Effector memory CD4-positive, alpha-beta T cell (primary cell): Measurements from ENCODE around the gene TSC22D2.

Experiments used
- DNase-seq, 3 donors: peaks; one replicate each; pipeline ENCODE4 v3.0.0-alpha.2; 2020
- H3K27ac ChIP-seq: 2 replicates; pipeline ENCODE4 v1.7.0; 2013; ENCODE audit warnings: mild to moderate bottlenecking, low read length, moderate library complexity; ENCODE audit not compliant: insufficient read depth, poor library complexity, severe bottlenecking
- H3K27me3 ChIP-seq: replicated peaks from 2 replicates; pipeline ENCODE4 v1.7.0; 2013; ENCODE audit warnings: mild to moderate bottlenecking, low read length; ENCODE audit not compliant: insufficient read depth, control insufficient read depth, poor library complexity, severe bottlenecking
- H3K36me3 ChIP-seq: 2 replicates; pipeline ENCODE4 v1.7.0; 2013; ENCODE audit warnings: mild to moderate bottlenecking, low read length, moderate library complexity; ENCODE audit not compliant: control insufficient read depth, insufficient read depth
- H3K4me1 ChIP-seq: 2 replicates; pipeline ENCODE4 v1.7.0; 2013; ENCODE audit warnings: low read length, mild to moderate bottlenecking; ENCODE audit not compliant: control insufficient read depth, insufficient read depth, poor library complexity, severe bottlenecking
- H3K4me3 ChIP-seq: 2 replicates; pipeline ENCODE4 v1.7.0; 2013; ENCODE audit warnings: low read length, low read depth, mild to moderate bottlenecking; ENCODE audit not compliant: insufficient read depth, poor library complexity, severe bottlenecking
- H3K9me3 ChIP-seq: 2 replicates; pipeline ENCODE4 v1.7.0; 2013; ENCODE audit warnings: mild to moderate bottlenecking, low read length, moderate library complexity; ENCODE audit not compliant: control insufficient read depth

The TSC22D2 gene

DNA sequence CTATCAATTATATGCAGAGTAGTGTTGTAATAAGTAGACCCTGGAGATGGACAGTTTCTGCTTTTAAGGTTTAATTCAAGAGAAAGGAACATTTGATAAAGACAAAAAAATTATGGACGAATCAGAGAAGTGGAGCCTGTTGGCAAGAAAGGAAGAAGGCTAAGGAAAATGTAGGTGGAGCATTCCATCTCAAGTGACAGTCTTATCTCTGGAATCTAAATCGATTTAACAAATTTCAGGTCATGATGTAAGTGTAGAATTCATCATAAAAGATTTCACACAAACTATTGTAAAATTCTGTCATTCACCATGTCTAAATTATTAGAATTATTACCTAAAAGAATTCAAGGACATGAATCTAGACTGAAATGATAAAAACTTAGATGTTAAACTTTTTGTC is 36.3 kb downstream of the TSC22D2 start:
- no peaks in the 10 kb centered on the region for H3K27me3 ChIP-seq
- H3K4me3 ChIP-seq: no peak overlapping the region
- no peak overlapping the region for H3K27ac ChIP-seq
- DNase-seq: no peak
- H3K36me3 ChIP-seq: no peaks in the 10 kb centered on the region
- no peaks in the 10 kb centered on the region for H3K9me3 ChIP-seq
- H3K4me1 ChIP-seq: no peaks in the 10 kb centered on the region

DNA sequence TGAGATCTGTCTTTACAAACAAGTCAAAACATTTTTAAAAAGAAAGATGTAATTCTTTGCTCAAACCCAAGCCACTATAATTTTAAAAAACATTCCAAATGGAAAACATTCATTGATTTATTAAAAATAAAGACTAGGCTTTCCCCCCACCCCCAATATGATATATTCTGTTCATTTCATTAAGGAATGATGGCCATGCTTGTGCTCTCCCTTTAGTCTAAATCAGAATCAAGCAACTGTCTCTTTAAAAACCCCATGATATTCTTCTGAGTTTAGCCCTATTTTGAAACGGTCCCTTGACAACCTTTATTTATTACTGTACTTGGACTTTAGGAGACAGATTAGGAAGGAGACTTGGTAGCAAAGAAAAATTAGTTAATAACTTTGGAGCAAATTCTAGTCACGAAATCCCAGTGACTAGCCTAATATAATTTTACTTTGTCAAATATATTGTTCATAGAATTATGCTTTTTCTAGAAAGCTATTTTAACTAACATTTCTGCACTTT is 38.4 kb downstream of the TSC22D2 start:
- Histone ChIP-seq H3K36me3 (no peaks in the 10 kb centered on the region), H3K4me1 (no peaks in the 10 kb centered on the region), H3K9me3 (no peaks in the 10 kb centered on the region), H3K27ac (no peak overlapping the region), H3K4me3 (no peak overlapping the region), H3K27me3 (no peaks in the 10 kb centered on the region)
- DNase-seq: no peak

GRCh38 chr3:150447084-150447483 is 39.0 kb downstream of the TSC22D2 start:
- H3K9me3 ChIP-seq: no peaks in the 10 kb centered on the region
- no peak overlapping the region for H3K4me3 ChIP-seq
- H3K27ac ChIP-seq: no peak overlapping the region
- no peaks in the 10 kb centered on the region for H3K27me3 ChIP-seq
- no peaks in the 10 kb centered on the region for H3K36me3 ChIP-seq
- DNase-seq: no peak
- H3K4me1 ChIP-seq: no peaks in the 10 kb centered on the region

DNA sequence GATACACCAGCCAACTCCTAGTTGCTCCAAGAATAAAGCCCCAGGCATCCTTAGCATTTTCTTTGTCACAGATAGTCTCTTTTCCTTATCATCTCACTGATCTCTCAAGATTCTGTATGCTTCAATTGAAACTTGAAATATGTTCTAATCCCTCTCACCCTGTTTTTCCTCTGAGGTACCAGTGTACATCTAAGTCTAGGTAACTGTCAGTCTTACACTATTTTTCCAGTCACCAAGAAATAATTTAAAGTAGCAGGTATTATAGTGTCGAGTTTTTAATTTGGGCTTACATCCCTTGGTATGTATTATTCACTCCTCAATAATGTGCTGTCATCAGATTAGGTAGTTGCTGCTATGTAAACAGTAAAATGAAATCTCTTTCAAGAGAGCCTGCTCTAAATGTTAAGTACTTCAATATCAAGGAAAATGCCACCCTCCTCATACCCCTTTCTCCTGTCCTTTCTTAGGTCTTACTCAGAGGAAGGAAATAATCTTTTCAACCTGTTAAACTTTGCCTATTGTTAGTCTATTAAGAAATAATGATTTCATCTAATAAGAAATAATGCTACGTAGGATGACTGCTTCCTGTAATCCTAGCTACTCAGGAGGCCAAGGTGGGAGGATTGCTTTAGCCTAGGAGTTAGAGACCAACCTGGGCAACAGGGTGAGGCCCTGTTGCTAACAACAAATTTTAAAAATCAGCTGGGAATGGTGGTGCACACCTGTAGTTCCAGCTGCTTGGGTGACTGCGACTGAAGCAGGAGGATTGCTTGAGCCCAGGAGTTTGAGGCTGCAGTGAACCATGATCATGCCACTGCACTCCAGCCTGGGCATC is 39.8 kb downstream of the TSC22D2 start:
- no peak overlapping the region for H3K4me3 ChIP-seq
- no peak for DNase-seq
- no peaks in the 10 kb centered on the region for H3K36me3 ChIP-seq
- no peaks in the 10 kb centered on the region for H3K27me3 ChIP-seq
- no peaks in the 10 kb centered on the region for H3K4me1 ChIP-seq
- H3K27ac ChIP-seq: no peak overlapping the region
- H3K9me3 ChIP-seq: no peaks in the 10 kb centered on the region

DNA sequence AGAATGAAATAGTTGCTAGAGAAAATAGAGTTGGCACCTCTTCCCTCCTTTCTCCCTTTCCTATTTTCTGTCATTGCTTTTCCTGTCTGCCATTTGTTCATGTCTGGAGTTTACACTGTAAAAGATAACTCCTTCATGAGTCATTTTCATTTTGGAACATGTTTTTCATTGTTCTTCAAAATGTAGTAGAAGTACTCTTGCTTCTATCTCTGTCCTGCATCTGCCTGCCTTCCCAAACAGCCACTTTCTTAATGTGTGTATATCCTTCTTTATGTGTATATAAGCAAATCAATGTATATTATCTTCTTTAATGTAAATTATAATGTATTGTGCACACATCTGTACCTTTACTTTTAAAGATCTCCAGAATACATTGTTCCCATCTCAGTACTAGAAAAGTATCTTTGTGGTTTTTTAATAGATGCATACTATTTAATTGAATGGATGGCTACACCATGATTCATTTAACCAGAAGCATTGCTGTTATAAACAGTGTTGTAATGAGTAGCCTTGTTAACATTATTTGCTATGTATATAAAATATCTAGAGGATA is 41.1 kb downstream of the TSC22D2 start:
- DNase-seq: no peak
- Histone ChIP-seq H3K27ac (no peak overlapping the region), H3K4me3 (no peak overlapping the region), H3K9me3 (no peaks in the 10 kb centered on the region), H3K4me1 (no peaks in the 10 kb centered on the region), H3K27me3 (no peaks in the 10 kb centered on the region), H3K36me3 (no peaks in the 10 kb centered on the region)

- no peaks in the 10 kb centered on the region for H3K27me3 ChIP-seq
- H3K4me1 ChIP-seq: no peaks in the 10 kb centered on the region
- H3K9me3 ChIP-seq: no peaks in the 10 kb centered on the region
- no peak for DNase-seq
- no peaks in the 10 kb centered on the region for H3K36me3 ChIP-seq
- no peak overlapping the region for H3K4me3 ChIP-seq
- no peak overlapping the region for H3K27ac ChIP-seq
These were observed 42.8 kb downstream of the TSC22D2 start for GRCh38 chr3:150450916-150451315.

DNA sequence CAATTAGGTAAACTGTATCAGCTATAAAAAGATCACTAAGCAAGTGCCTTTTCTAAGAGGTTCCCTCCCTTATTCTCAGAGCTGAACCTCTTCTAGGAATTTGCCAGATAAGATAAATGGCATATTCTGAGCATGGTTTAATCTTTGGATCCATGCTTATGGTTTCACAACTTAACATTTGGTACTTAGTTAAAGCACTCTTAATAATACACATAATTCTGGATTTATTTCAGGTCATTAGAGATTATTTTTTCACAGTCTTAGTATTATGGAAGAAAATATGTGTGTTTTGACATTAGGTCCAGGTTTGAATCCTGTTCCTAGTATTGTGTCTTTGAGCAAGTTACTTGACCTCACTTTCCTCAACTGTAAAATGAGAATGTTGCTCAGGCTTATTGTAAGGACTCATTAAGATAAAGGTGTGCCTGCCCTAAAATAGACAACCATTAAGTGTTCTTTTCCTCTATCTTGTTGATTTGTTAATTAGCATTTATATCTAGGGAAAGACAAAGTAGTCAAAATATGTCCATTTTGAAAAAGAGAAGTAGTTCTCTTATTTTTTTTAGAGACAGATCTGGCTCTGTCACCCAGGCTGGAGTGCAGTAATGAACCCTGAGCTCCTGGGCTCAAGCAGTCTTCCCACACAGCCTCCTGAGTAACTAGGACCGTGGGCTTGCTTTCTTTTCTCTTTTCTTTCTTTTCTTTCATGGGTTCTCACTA is 43.4 kb downstream of the TSC22D2 start:
- Histone ChIP-seq H3K36me3 (no peaks in the 10 kb centered on the region), H3K4me1 (no peaks in the 10 kb centered on the region), H3K9me3 (no peaks in the 10 kb centered on the region), H3K27ac (no peak overlapping the region), H3K27me3 (no peaks in the 10 kb centered on the region), H3K4me3 (no peak overlapping the region)
- DNase-seq: no peak

GRCh38 chr3:150453353-150453752 is 45.3 kb downstream of the TSC22D2 start:
- Histone ChIP-seq H3K36me3 (peaks cover 3% of the 10 kb centered on the region), H3K27me3 (no peaks in the 10 kb centered on the region), H3K27ac (no peak overlapping the region), H3K4me1 (no peaks in the 10 kb centered on the region), H3K9me3 (no peaks in the 10 kb centered on the region), H3K4me3 (no peak overlapping the region)
- no peak for DNase-seq

DNA sequence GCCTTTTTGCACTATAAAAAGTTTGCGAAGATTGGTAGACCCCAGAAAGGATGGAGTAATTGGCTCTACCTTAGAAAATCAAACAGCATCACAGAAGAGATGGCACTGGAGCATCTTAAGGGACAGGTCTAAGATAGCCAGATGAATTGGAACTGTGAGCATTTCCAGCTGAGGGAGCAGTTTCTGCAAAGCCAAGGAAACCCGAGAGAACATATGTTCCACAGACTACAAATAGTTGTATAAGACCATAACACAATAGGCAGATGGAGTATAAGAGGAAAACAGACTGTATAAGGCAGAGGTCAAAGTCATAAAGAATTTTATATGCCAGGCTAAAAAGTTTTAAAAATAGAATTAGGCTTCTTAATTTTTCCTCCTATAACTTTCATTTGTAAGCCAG is 46.0 kb downstream of the TSC22D2 start:
- Histone ChIP-seq H3K9me3 (no peaks in the 10 kb centered on the region), H3K36me3 (peaks cover 9% of the 10 kb centered on the region), H3K27me3 (no peaks in the 10 kb centered on the region), H3K4me1 (no peaks in the 10 kb centered on the region), H3K4me3 (no peak overlapping the region), H3K27ac (no peak overlapping the region)
- DNase-seq: no peak

- DNase-seq: no peak
- H3K4me3 ChIP-seq: no peak overlapping the region
- no peak overlapping the region for H3K27ac ChIP-seq
- H3K9me3 ChIP-seq: no peaks in the 10 kb centered on the region
- no peaks in the 10 kb centered on the region for H3K27me3 ChIP-seq
- peaks cover 9% of the 10 kb centered on the region for H3K36me3 ChIP-seq
- H3K4me1 ChIP-seq: no peaks in the 10 kb centered on the region
These were observed 46.5 kb downstream of the TSC22D2 start for GRCh38 chr3:150454622-150455021.
